ENCODE data around the gene PRPF18.

DNA sequence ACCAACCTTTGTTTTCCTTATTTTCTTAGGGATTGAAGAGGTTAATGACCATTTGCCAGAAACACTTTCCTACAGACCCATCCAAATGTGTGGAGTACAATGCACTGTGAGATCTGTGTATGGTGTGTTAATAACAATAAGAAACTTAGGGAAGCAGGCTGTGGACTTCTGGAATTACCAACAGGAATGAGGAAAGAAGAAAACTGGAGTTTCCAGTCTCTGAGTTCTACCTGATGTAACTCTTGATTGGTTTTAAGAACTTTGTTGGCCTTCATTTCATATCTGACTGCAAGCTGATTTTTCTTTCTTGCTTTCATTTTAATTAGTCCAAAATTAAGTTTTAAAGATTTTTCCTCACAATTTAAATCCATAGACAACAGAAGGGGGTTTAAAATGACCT lies 43.5 kb downstream of the PRPF18 start:
- TF ChIP-seq, protein P1, sequence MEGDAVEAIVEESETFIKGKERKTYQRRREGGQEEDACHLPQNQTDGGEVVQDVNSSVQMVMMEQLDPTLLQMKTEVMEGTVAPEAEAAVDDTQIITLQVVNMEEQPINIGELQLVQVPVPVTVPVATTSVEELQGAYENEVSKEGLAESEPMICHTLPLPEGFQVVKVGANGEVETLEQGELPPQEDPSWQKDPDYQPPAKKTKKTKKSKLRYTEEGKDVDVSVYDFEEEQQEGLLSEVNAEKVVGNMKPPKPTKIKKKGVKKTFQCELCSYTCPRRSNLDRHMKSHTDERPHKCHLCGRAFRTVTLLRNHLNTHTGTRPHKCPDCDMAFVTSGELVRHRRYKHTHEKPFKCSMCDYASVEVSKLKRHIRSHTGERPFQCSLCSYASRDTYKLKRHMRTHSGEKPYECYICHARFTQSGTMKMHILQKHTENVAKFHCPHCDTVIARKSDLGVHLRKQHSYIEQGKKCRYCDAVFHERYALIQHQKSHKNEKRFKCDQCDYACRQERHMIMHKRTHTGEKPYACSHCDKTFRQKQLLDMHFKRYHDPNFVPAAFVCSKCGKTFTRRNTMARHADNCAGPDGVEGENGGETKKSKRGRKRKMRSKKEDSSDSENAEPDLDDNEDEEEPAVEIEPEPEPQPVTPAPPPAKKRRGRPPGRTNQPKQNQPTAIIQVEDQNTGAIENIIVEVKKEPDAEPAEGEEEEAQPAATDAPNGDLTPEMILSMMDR (conservative IDR thresholded peaks at IDR 0.05), result no peak
- no peak for TF ChIP-seq EZH2 (IDR thresholded peaks at IDR 0.05; ENCODE audit: low read depth)

Data from PC-9 (cell line).